AG09319 (cell line): Measurements from ENCODE around the gene PCCA.
A peak's percentile ranks its signal among the peaks of the same experiment; 100 is the strongest.
"Not testable (repeated sequence)": the region's sequence is repeated elsewhere in the genome, so short reads cannot be mapped to it uniquely, and the experiment has no call there.

Experiments
- DNase-seq: peaks from one replicate; pipeline ENCODE4 v3.0.0-alpha.2; 2010; ENCODE audit warnings: low read depth; ENCODE audit errors: extremely low read depth
- CTCF ChIP-seq: IDR thresholded peaks from 2 replicates; pipeline ENCODE4 v1.5.1; 2011; ENCODE audit warnings: low read depth, mild to moderate bottlenecking, inconsistent platforms, low read length, moderate library complexity

Gene PCCA

GRCh38 chr13:100129605-100130004 is 40.7 kb downstream of the PCCA start:
- no peak for TF ChIP-seq CTCF
- no peak for DNase-seq

GRCh38 chr13:100130092-100130491 is 41.2 kb downstream of the PCCA start:
- TF ChIP-seq CTCF, result no peak
- DNase-seq, result no peak

- DNase-seq, result no peak
- no peak for TF ChIP-seq CTCF
Observed at GRCh38 chr13:100130930-100131511, 42.1 kb downstream of the PCCA start.

GRCh38 chr13:100131863-100132574 is 43.1 kb downstream of the PCCA start:
- DNase-seq, result peak; percentile 16
- no peak for TF ChIP-seq CTCF

- TF ChIP-seq CTCF, result no peak
Observed at GRCh38 chr13:100138859-100139491, 50.1 kb downstream of the PCCA start.

GRCh38 chr13:100139817-100140216 is 50.9 kb downstream of the PCCA start:
- TF ChIP-seq CTCF, result no peak
- DNase-seq, result no peak

More at GRCh38 chr13:100138859-100139491, 50.1 kb downstream of the PCCA start:
- no peak for DNase-seq

GRCh38 chr13:100140441-100140840 is 51.5 kb downstream of the PCCA start:
- TF ChIP-seq CTCF, result no peak
- no peak for DNase-seq

- not testable (repeated sequence) for DNase-seq
Observed at GRCh38 chr13:100141461-100141961, 52.6 kb downstream of the PCCA start.
